Naive thymus-derived CD8-positive, alpha-beta T cell (primary cell): Measurements from ENCODE around the gene LPP. TPM values are rescaled to one million over a fixed set of nuclear protein-coding genes. Genes with fewer than 3 reads are reported as not detected.

Experiments used
- ATAC-seq, 2 donors: fragments of 150-1000 bp; cut with Tn5 transposase in 1 of 2; sonication (Bioruptor Pico), chemical (Tn5 transposase) in 1 of 2; 1 replicate in 1 of 2; 2 replicates in 1 of 2; pipeline ENCODE4 v1.10.0; 2021; ENCODE audit warnings: mild to moderate bottlenecking in 2 of 2, moderate library complexity in 2 of 2
- POLR2A ChIA-PET: fragments of 350-600 bp; sonication (Branson Sonifier 250); formaldehyde crosslinking; loops from one replicate; lab custom pipeline; 2021; ENCODE audit warnings: antibody characterized with exemption; lab: Charles Lee
- DNase-seq, 10 donors: peaks; one replicate each; pipeline versions ENCODE4 v3.0.0 to v3.0.0-alpha.2; 2020 to 2022
- H3K27ac Mint-ChIP-seq, 10 donors: one replicate each; pipeline ENCODE4 v1.8.0; 2020 to 2022; ENCODE audit warnings: mild to moderate bottlenecking in 10 of 10, mixed read lengths in 10 of 10, moderate library complexity in 4 of 10, inconsistent platforms in 1 of 10
- H3K27me3 Mint-ChIP-seq, 5 donors: one replicate each; pipeline ENCODE4 v1.8.0; 2021 to 2022; ENCODE audit warnings: mixed read lengths in 5 of 5
- H3K36me3 Mint-ChIP-seq, 3 donors: one replicate each; pipeline ENCODE4 v1.8.0; 2020 to 2022; ENCODE audit warnings: mixed read lengths in 3 of 3, mild to moderate bottlenecking in 2 of 3, inconsistent platforms in 1 of 3
- H3K4me1 Mint-ChIP-seq, 4 donors: one replicate each; pipeline ENCODE4 v1.8.0; 2021 to 2022; ENCODE audit warnings: mixed read lengths in 4 of 4
- H3K4me3 Mint-ChIP-seq, 10 donors: one replicate each; pipeline ENCODE4 v1.8.0; 2020 to 2022; ENCODE audit warnings: mild to moderate bottlenecking in 10 of 10, mixed read lengths in 10 of 10, moderate library complexity in 6 of 10, inconsistent platforms in 1 of 10
- H3K9me3 Mint-ChIP-seq, 9 donors: one replicate each; pipeline ENCODE4 v1.8.0; 2020 to 2022; ENCODE audit warnings: mixed read lengths in 9 of 9, mild to moderate bottlenecking in 3 of 9, inconsistent platforms in 1 of 9, moderate library complexity in 1 of 9
- polyA plus RNA-seq, 3 donors: library from polyadenylated mRNA; unstranded; fragments of 300-500 nt; fragmentation: Illumina TruSeq; gene quantifications; one replicate each; pipeline ENCODE4 v1.2.3, GENCODE V29; 2021
- total RNA-seq, 8 experiments: library from RNA in 2 of 8; stranded (reverse) in 2 of 8; gene quantifications; one replicate each; pipeline ENCODE4 v1.2.3 and lab custom pipeline; 2021 to 2026

LPP gene
- total and polyA plus RNA-seq, 5 experiments from 2014 or later, result 4.9 to 12.5 (median 7.7) TPM

GRCh38 chr3:188817103-188817934 lies 663.4 kb downstream of the LPP start:
- no peak overlapping the region for H3K27ac Mint-ChIP-seq
- DNase-seq (no peak), ATAC-seq (no peak)
- H3K36me3 Mint-ChIP-seq, result no peaks in the 10 kb centered on the region
- no peak overlapping the region for H3K4me3 Mint-ChIP-seq
- H3K4me1 Mint-ChIP-seq, result peaks cover 0 to 6% (median 0%) of the 10 kb centered on the region in 4 donors
- POLR2A ChIA-PET, result no interaction called here
- H3K27me3 Mint-ChIP-seq, result no peaks in the 10 kb centered on the region
- no peaks in the 10 kb centered on the region for H3K9me3 Mint-ChIP-seq

- Mint-ChIP-seq H3K27ac (no peak overlapping the region), H3K36me3 (no peaks in the 10 kb centered on the region), H3K4me1 (peaks cover 0 to 6% (median 0%) of the 10 kb centered on the region in 4 donors), H3K9me3 (no peaks in the 10 kb centered on the region), H3K27me3 (no peaks in the 10 kb centered on the region), H3K4me3 (no peak overlapping the region)
- POLR2A ChIA-PET, result no interaction called here
- no peak for ATAC-seq
- no peak for DNase-seq
These were observed 663.9 kb downstream of the LPP start for GRCh38 chr3:188817935-188818269.

GRCh38 chr3:188818282-188818681 lies 664.3 kb downstream of the LPP start:
- Mint-ChIP-seq H3K27ac (no peak overlapping the region), H3K4me3 (no peak overlapping the region), H3K4me1 (peaks cover 0 to 6% (median 0%) of the 10 kb centered on the region in 4 donors), H3K27me3 (no peaks in the 10 kb centered on the region), H3K9me3 (no peaks in the 10 kb centered on the region), H3K36me3 (no peaks in the 10 kb centered on the region)
- DNase-seq, result no peak
- ATAC-seq, result no peak
- POLR2A ChIA-PET, result no interaction called here

GRCh38 chr3:188819939-188820338 lies 666.0 kb downstream of the LPP start:
- H3K27ac Mint-ChIP-seq, result peak overlapping the region in 1 of 10 donors; percentile 12
- H3K36me3 Mint-ChIP-seq, result no peaks in the 10 kb centered on the region
- ATAC-seq (no peak), DNase-seq (no peak)
- no peak overlapping the region for H3K4me3 Mint-ChIP-seq
- no peaks in the 10 kb centered on the region for H3K27me3 Mint-ChIP-seq
- peaks cover 0 to 6% (median 0%) of the 10 kb centered on the region in 4 donors for H3K4me1 Mint-ChIP-seq
- POLR2A ChIA-PET, result no interaction called here
- no peaks in the 10 kb centered on the region for H3K9me3 Mint-ChIP-seq

- POLR2A ChIA-PET, result interaction anchor here (0.8 kb wide), 1 partner anchor 1082 kb away, joined by 3 read pairs; no protein-coding TSS in a partner anchor
- no peak for ATAC-seq
- Mint-ChIP-seq H3K4me3 (no peak overlapping the region), H3K27ac (no peak overlapping the region), H3K27me3 (no peaks in the 10 kb centered on the region), H3K9me3 (no peaks in the 10 kb centered on the region), H3K36me3 (no peaks in the 10 kb centered on the region), H3K4me1 (peaks cover 0 to 6% (median 0%) of the 10 kb centered on the region in 4 donors)
- no peak for DNase-seq
These were observed 668.0 kb downstream of the LPP start for GRCh38 chr3:188822004-188822403.

- POLR2A ChIA-PET, result interaction anchor here (0.8 kb wide), 1 partner anchor 1082 kb away, joined by 3 read pairs; no protein-coding TSS in a partner anchor
- ATAC-seq, result no peak
- no peak overlapping the region for H3K4me3 Mint-ChIP-seq
- DNase-seq, result no peak
- no peaks in the 10 kb centered on the region for H3K36me3 Mint-ChIP-seq
- no peaks in the 10 kb centered on the region for H3K27me3 Mint-ChIP-seq
- no peak overlapping the region for H3K27ac Mint-ChIP-seq
- no peaks in the 10 kb centered on the region for H3K9me3 Mint-ChIP-seq
- peaks cover 0 to 6% (median 0%) of the 10 kb centered on the region in 4 donors for H3K4me1 Mint-ChIP-seq
These were observed 668.5 kb downstream of the LPP start for GRCh38 chr3:188822411-188822810.

GRCh38 chr3:188824566-188824965 lies 670.6 kb downstream of the LPP start:
- H3K9me3 Mint-ChIP-seq, result no peaks in the 10 kb centered on the region
- H3K27me3 Mint-ChIP-seq, result no peaks in the 10 kb centered on the region
- DNase-seq, result no peak
- no peaks in the 10 kb centered on the region for H3K36me3 Mint-ChIP-seq
- no peak overlapping the region for H3K27ac Mint-ChIP-seq
- POLR2A ChIA-PET, result no interaction called here
- no peak overlapping the region for H3K4me3 Mint-ChIP-seq
- peaks cover 0 to 5% (median 0%) of the 10 kb centered on the region in 4 donors for H3K4me1 Mint-ChIP-seq
- no peak for ATAC-seq

- DNase-seq, result no peak
- Mint-ChIP-seq H3K27me3 (no peaks in the 10 kb centered on the region), H3K36me3 (no peaks in the 10 kb centered on the region), H3K9me3 (no peaks in the 10 kb centered on the region), H3K4me3 (no peak overlapping the region), H3K4me1 (no peaks in the 10 kb centered on the region), H3K27ac (no peak overlapping the region)
- ATAC-seq, result no peak
- POLR2A ChIA-PET, result no interaction called here
These were observed 671.9 kb downstream of the LPP start for GRCh38 chr3:188825901-188826300.

- Mint-ChIP-seq H3K36me3 (no peaks in the 10 kb centered on the region), H3K4me3 (no peak overlapping the region), H3K9me3 (no peaks in the 10 kb centered on the region), H3K27ac (peak overlapping the region in 1 of 10 donors; percentile 2), H3K27me3 (no peaks in the 10 kb centered on the region), H3K4me1 (no peaks in the 10 kb centered on the region)
- DNase-seq (no peak), ATAC-seq (no peak)
- POLR2A ChIA-PET, result no interaction called here
These were observed 672.6 kb downstream of the LPP start for GRCh38 chr3:188826574-188826973.

- Mint-ChIP-seq H3K9me3 (no peaks in the 10 kb centered on the region), H3K4me3 (no peak overlapping the region), H3K27me3 (no peaks in the 10 kb centered on the region), H3K27ac (peak overlapping the region in 2 of 10 donors; percentile 2 to 43), H3K4me1 (no peaks in the 10 kb centered on the region), H3K36me3 (no peaks in the 10 kb centered on the region)
- POLR2A ChIA-PET, result interaction anchor here (0.5 kb wide), 1 partner anchor 1222 kb away, joined by 4 read pairs; no protein-coding TSS in a partner anchor
- ATAC-seq (no peak), DNase-seq (no peak)
These were observed 673.1 kb downstream of the LPP start for GRCh38 chr3:188827103-188827502.

GRCh38 chr3:188827576-188827975 lies 673.6 kb downstream of the LPP start:
- H3K9me3 Mint-ChIP-seq, result no peaks in the 10 kb centered on the region
- ATAC-seq (no peak), DNase-seq (no peak)
- peak overlapping the region in 2 of 10 donors; percentile 2 to 43 for H3K27ac Mint-ChIP-seq
- no peaks in the 10 kb centered on the region for H3K27me3 Mint-ChIP-seq
- H3K4me3 Mint-ChIP-seq, result no peak overlapping the region
- POLR2A ChIA-PET, result interaction anchor here (0.5 to 0.7 kb wide), 2 partner anchors 39 to 1222 kb away, joined by 4 read pairs; no protein-coding TSS in a partner anchor
- no peaks in the 10 kb centered on the region for H3K36me3 Mint-ChIP-seq
- H3K4me1 Mint-ChIP-seq, result no peaks in the 10 kb centered on the region

- no peak for ATAC-seq
- Mint-ChIP-seq H3K9me3 (no peaks in the 10 kb centered on the region), H3K4me1 (peaks cover 2 to 8% (median 6%) of the 10 kb centered on the region in 4 donors), H3K4me3 (no peak overlapping the region), H3K27ac (no peak overlapping the region), H3K27me3 (no peaks in the 10 kb centered on the region), H3K36me3 (no peaks in the 10 kb centered on the region)
- POLR2A ChIA-PET, result no interaction called here
- DNase-seq, result no peak
These were observed 675.2 kb downstream of the LPP start for GRCh38 chr3:188829130-188829529.

GRCh38 chr3:188829576-188829975 lies 675.6 kb downstream of the LPP start:
- H3K4me3 Mint-ChIP-seq, result no peak overlapping the region
- POLR2A ChIA-PET, result no interaction called here
- no peaks in the 10 kb centered on the region for H3K9me3 Mint-ChIP-seq
- H3K27me3 Mint-ChIP-seq, result no peaks in the 10 kb centered on the region
- no peak for ATAC-seq
- no peak overlapping the region for H3K27ac Mint-ChIP-seq
- H3K36me3 Mint-ChIP-seq, result no peaks in the 10 kb centered on the region
- DNase-seq, result no peak
- H3K4me1 Mint-ChIP-seq, result peaks cover 6 to 12% (median 10%) of the 10 kb centered on the region in 4 donors
